ENCODE measurements around the gene OR52J3.

- no peak for TF ChIP-seq EZH2 (IDR thresholded peaks at IDR 0.05)
- TF ChIP-seq POLR2AphosphoS5 (IDR thresholded peaks at IDR 0.05; ENCODE audit: borderline replicate concordance, low read depth, low read length): no peak
- no peak for TF ChIP-seq FOXP2 (optimal IDR thresholded peaks at IDR 0.05; ENCODE audit: control extremely low read depth, extremely low read length, insufficient read depth)
Measured at GRCh38 chr11:5059391-5059790, 13.1 kb downstream of the OR52J3 start, which contains the start of gene OR52E2.

Data from SK-N-MC (cell line).